T-cell (primary cell): ENCODE results near the gene STRADA. TPM values are rescaled to one million over a fixed set of nuclear protein-coding genes. Genes with fewer than 3 reads are reported as not detected.

Experiments used
- ATAC-seq, 4 experiments: fragments of 200-7000 bp in 3 of 4; fragments of 150-1000 bp in 1 of 4; cut with Tn5 transposase; replicated peaks in 1 of 4; 1 replicate in 3 of 4; 2 replicates in 1 of 4; pipeline ENCODE4 v1.10.0; 2021; ENCODE audit warnings: moderate library complexity in 3 of 4, mild to moderate bottlenecking in 2 of 4, moderate number of reproducible peaks in 1 of 4
- CTCF ChIA-PET, 2 donors: fragments of 300-600 bp; sonication (Branson Sonifier 250); formaldehyde crosslinking; loops; one replicate each; lab custom pipeline; 2022; ENCODE audit warnings: antibody characterized with exemption in 2 of 2; lab: Charles Lee
- POLR2A ChIA-PET, 2 donors: fragments of 300-600 bp; sonication (Branson Sonifier 250); formaldehyde crosslinking; loops; one replicate each; lab custom pipeline; 2022; ENCODE audit warnings: antibody characterized with exemption in 2 of 2; lab: Charles Lee
- DNase-seq, 35 experiments: peaks; one replicate each; pipeline versions ENCODE4 v3.0.0 to v3.0.0-alpha.2; 2013 to 2023
- H3K27ac ChIP-seq: one replicate; pipeline ENCODE4 v1.5.1; 2013; ENCODE audit warnings: low read length
- H3K27me3 ChIP-seq, 2 experiments: replicated peaks in 1 of 2; 1 replicate in 1 of 2; 2 replicates in 1 of 2; pipeline versions ENCODE4 v1.6.1 to v1.7.0; 2013; ENCODE audit warnings: low read length in 1 of 2, mixed read lengths in 1 of 2; ENCODE audit not compliant: control insufficient read depth in 2 of 2, insufficient read depth in 2 of 2; ENCODE audit errors: extremely low read depth in 1 of 2
- H3K36me3 ChIP-seq, 2 donors: 1 replicate in 1 of 2; 2 replicates in 1 of 2; pipeline versions ENCODE4 v1.6.1 to v1.7.0; 2013; ENCODE audit warnings: low read length in 1 of 2; ENCODE audit not compliant: control insufficient read depth in 2 of 2, insufficient read depth in 1 of 2; ENCODE audit errors: extremely low read depth in 1 of 2
- H3K4me1 ChIP-seq, 2 experiments: 1 replicate in 1 of 2; 2 replicates in 1 of 2; pipeline versions ENCODE4 v1.6.1 to v1.7.0; 2013; ENCODE audit warnings: low read length in 2 of 2, mixed read lengths in 1 of 2; ENCODE audit not compliant: insufficient read depth in 2 of 2, control insufficient read depth in 1 of 2; ENCODE audit errors: extremely low read depth in 1 of 2
- H3K4me3 ChIP-seq, 2 donors: 1 replicate in 1 of 2; 2 replicates in 1 of 2; pipeline versions ENCODE4 v1.5.1 to v1.7.0; 2013; ENCODE audit warnings: mild to moderate bottlenecking in 2 of 2, low read length in 1 of 2, moderate library complexity in 1 of 2; ENCODE audit not compliant: control insufficient read depth in 1 of 2; ENCODE audit errors: extremely low read depth in 1 of 2
- H3K9me3 ChIP-seq: 2 replicates; pipeline ENCODE4 v1.7.0; 2013
- H3K27ac Mint-ChIP-seq, 2 donors: one replicate each; pipeline ENCODE4 v1.8.0; 2020 to 2021; ENCODE audit warnings: mild to moderate bottlenecking in 2 of 2, mixed read lengths in 2 of 2
- H3K27me3 Mint-ChIP-seq, 2 donors: one replicate each; pipeline ENCODE4 v1.8.0; 2021 to 2022; ENCODE audit warnings: mixed read lengths in 2 of 2
- H3K36me3 Mint-ChIP-seq: one replicate; pipeline ENCODE4 v1.8.0; 2021; ENCODE audit warnings: mixed read lengths
- H3K4me1 Mint-ChIP-seq, 3 donors: one replicate each; pipeline ENCODE4 v1.8.0; 2020 to 2022; ENCODE audit warnings: mixed read lengths in 3 of 3, mild to moderate bottlenecking in 1 of 3
- H3K4me3 Mint-ChIP-seq, 3 donors: one replicate each; pipeline ENCODE4 v1.8.0; 2020 to 2022; ENCODE audit warnings: mild to moderate bottlenecking in 3 of 3, mixed read lengths in 3 of 3, moderate library complexity in 3 of 3
- H3K9me3 Mint-ChIP-seq, 3 donors: one replicate each; pipeline ENCODE4 v1.8.0; 2020 to 2022; ENCODE audit warnings: mixed read lengths in 3 of 3
- WGBS: methylation state at CpG from one replicate; pipeline ENCODE4 v1.1.5; 2013; ENCODE audit warnings: missing lambda C conversion rate; ENCODE audit not compliant: insufficient coverage; 5-methylcytosine and 5-hydroxymethylcytosine counted together
- total RNA-seq, 35 experiments: library from RNA in 6 of 35; stranded (reverse) in 6 of 35; fragments of 120-200 nt in 1 of 35; gene quantifications; one replicate each; pipeline versions ENCODE4 v1.2.1 to v1.2.4 and lab custom pipeline; 2013 to 2026

STRADA gene
- total RNA-seq, 5 donors from 2014 or later (not counting 1 experiment from before 2014, with no cell fraction given), result 46.9 to 58.8 (median 48.6) TPM

GRCh38 chr17:63703029-63703428 is 38.6 kb downstream of the STRADA start:
- Histone ChIP-seq H3K27ac (peak overlapping the region; percentile 95), H3K27me3 (no peaks in the 10 kb centered on the region), H3K4me3 (peak overlapping the region; percentile 86 to 91), H3K4me1 (peaks cover 43 to 79% of the 10 kb centered on the region in 2 experiments), H3K9me3 (no peaks in the 10 kb centered on the region), H3K36me3 (peaks cover 7 to 26% of the 10 kb centered on the region in 2 donors)
- CTCF ChIA-PET, result interaction anchor here (0.6 to 3.4 kb wide), 5 partner anchors 8 to 132 kb away, joined by 3 to 20 read pairs (median 5); partner anchors contain the start of gene CCDC47 (in 1 of the 2)
- peak overlapping the region; percentile 88 to 93 (median 93) for H3K4me3 Mint-ChIP-seq
- ATAC-seq (no peak), DNase-seq (no peak)
- peak overlapping the region; percentile 97 to 99 for H3K27ac Mint-ChIP-seq
- peaks cover 60 to 64% (median 64%) of the 10 kb centered on the region in 3 donors for H3K4me1 Mint-ChIP-seq
- H3K27me3 Mint-ChIP-seq, result no peaks in the 10 kb centered on the region
- POLR2A ChIA-PET, result interaction anchor here in 1 of 2 donors (0.7 to 1.1 kb wide), 2 partner anchors 8 to 47 kb away, joined by 3 read pairs; no protein-coding TSS in a partner anchor
- peaks cover 19% of the 10 kb centered on the region for H3K36me3 Mint-ChIP-seq
- WGBS, result 86% methylated on average over 3 of the region's 5 CpGs
- H3K9me3 Mint-ChIP-seq, result no peaks in the 10 kb centered on the region

GRCh38 chr17:63702721-63703015 is 38.9 kb downstream of the STRADA start:
- peaks cover 22% of the 10 kb centered on the region for H3K36me3 Mint-ChIP-seq
- 29% methylated on average over 3 of the region's 6 CpGs for WGBS

GRCh38 chr17:63701868-63702720 is 39.5 kb downstream of the STRADA start:
- peak overlapping the region; percentile 95 for H3K27ac ChIP-seq
- Mint-ChIP-seq H3K4me3 (peak overlapping the region; percentile 88 to 93 (median 93)), H3K27me3 (no peaks in the 10 kb centered on the region), H3K9me3 (no peaks in the 10 kb centered on the region), H3K4me1 (peaks cover 61 to 69% (median 68%) of the 10 kb centered on the region in 3 donors), H3K36me3 (peaks cover 28% of the 10 kb centered on the region), H3K27ac (peak overlapping the region; percentile 97 to 99)
- H3K9me3 ChIP-seq, result no peaks in the 10 kb centered on the region
- H3K4me1 ChIP-seq, result peaks cover 45 to 79% of the 10 kb centered on the region in 2 experiments
- ChIA-PET CTCF (interaction anchor here (0.6 to 3.4 kb wide), 4 partner anchors 9 to 133 kb away, joined by 3 to 20 read pairs (median 6); partner anchors contain the start of gene CCDC47 (in 1 of the 2)), POLR2A (interaction anchor here (0.6 to 1.3 kb wide), 7 partner anchors 8 to 349 kb away, joined by 3 to 9 read pairs (median 3); partner anchors contain the start of genes CCDC47 (in 1 of the 2) and DDX42 (in 1 of the 2))
- WGBS, result 0% methylated on average over 2 of the region's 19 CpGs
- peak; percentile 56 to 87 (median 75) for DNase-seq
- H3K36me3 ChIP-seq, result peaks cover 10 to 36% of the 10 kb centered on the region in 2 donors
- no peaks in the 10 kb centered on the region for H3K27me3 ChIP-seq
- ATAC-seq, result peak; percentile 18 to 28 (median 20)
- peak overlapping the region; percentile 91 for H3K4me3 ChIP-seq

More at GRCh38 chr17:63702721-63703015, 38.9 kb downstream of the STRADA start:
- peak overlapping the region; percentile 86 to 91 for H3K4me3 ChIP-seq
- Mint-ChIP-seq H3K9me3 (no peaks in the 10 kb centered on the region), H3K4me3 (peak overlapping the region; percentile 88 to 93 (median 93)), H3K27ac (peak overlapping the region; percentile 97 to 99), H3K4me1 (peaks cover 61 to 68% (median 66%) of the 10 kb centered on the region in 3 donors), H3K27me3 (no peaks in the 10 kb centered on the region)
- no peaks in the 10 kb centered on the region for H3K9me3 ChIP-seq
- CTCF ChIA-PET, result interaction anchor here (0.9 to 3.4 kb wide), 3 partner anchors 8 to 132 kb away, joined by 3 to 20 read pairs (median 8); partner anchors contain the start of gene CCDC47 (in 1 of the 2)
- H3K27me3 ChIP-seq, result no peaks in the 10 kb centered on the region
- no peak for ATAC-seq
- POLR2A ChIA-PET, result interaction anchor here (0.7 to 1.1 kb wide), 3 partner anchors 8 to 47 kb away, joined by 3 to 4 read pairs (median 3); no protein-coding TSS in a partner anchor
- H3K27ac ChIP-seq, result peak overlapping the region; percentile 95
- H3K4me1 ChIP-seq, result peaks cover 43 to 79% of the 10 kb centered on the region in 2 experiments
- DNase-seq, result peak in 1 of 35 experiments; percentile 34
- peaks cover 7 to 30% of the 10 kb centered on the region in 2 donors for H3K36me3 ChIP-seq

- H3K4me1 ChIP-seq, result peaks cover 45 to 79% of the 10 kb centered on the region in 2 experiments
- no peaks in the 10 kb centered on the region for H3K9me3 Mint-ChIP-seq
- H3K27me3 ChIP-seq, result no peaks in the 10 kb centered on the region
- ChIA-PET POLR2A (interaction anchor here (0.6 to 1.3 kb wide), 6 partner anchors 9 to 1285 kb away, joined by 3 to 9 read pairs (median 3); partner anchors contain the start of genes CCDC47 (in 1 of the 2) and DDX42 (in 1 of the 2)), CTCF (interaction anchor here in 1 of 2 donors (1.5 to 3.4 kb wide), 2 partner anchors 9 to 72 kb away, joined by 8 to 20 read pairs; partner anchors contain the start of gene CCDC47)
- peaks cover 10 to 42% of the 10 kb centered on the region in 2 donors for H3K36me3 ChIP-seq
- H3K4me3 ChIP-seq, result peak overlapping the region; percentile 91
- 1% methylated on average over 8 of the region's 10 CpGs for WGBS
- no peak for ATAC-seq
- H3K27ac Mint-ChIP-seq, result peak overlapping the region; percentile 97 to 99
- peaks cover 34% of the 10 kb centered on the region for H3K36me3 Mint-ChIP-seq
- H3K4me3 Mint-ChIP-seq, result peak overlapping the region; percentile 88 to 93 (median 93)
- peaks cover 61 to 69% (median 68%) of the 10 kb centered on the region in 3 donors for H3K4me1 Mint-ChIP-seq
- no peaks in the 10 kb centered on the region for H3K27me3 Mint-ChIP-seq
- peak in 1 of 35 experiments; percentile 43 for DNase-seq
- no peaks in the 10 kb centered on the region for H3K9me3 ChIP-seq
- H3K27ac ChIP-seq, result peak overlapping the region; percentile 95
Observed at GRCh38 chr17:63701456-63701820, 40.2 kb downstream of the STRADA start.

GRCh38 chr17:63700528-63701455 is 40.8 kb downstream of the STRADA start:
- Mint-ChIP-seq H3K36me3 (peaks cover 37% of the 10 kb centered on the region), H3K9me3 (no peaks in the 10 kb centered on the region), H3K27ac (peak overlapping the region; percentile 97 to 99), H3K27me3 (no peaks in the 10 kb centered on the region), H3K4me1 (peaks cover 61 to 69% (median 68%) of the 10 kb centered on the region in 3 donors), H3K4me3 (peak overlapping the region; percentile 88 to 93 (median 93))
- Histone ChIP-seq H3K4me1 (peaks cover 44 to 79% of the 10 kb centered on the region in 2 experiments), H3K27ac (peak overlapping the region; percentile 95), H3K4me3 (peak overlapping the region; percentile 91), H3K36me3 (peaks cover 10 to 49% of the 10 kb centered on the region in 2 donors), H3K27me3 (no peaks in the 10 kb centered on the region), H3K9me3 (no peaks in the 10 kb centered on the region)
- peak in 34 of 35 experiments; percentile 32 to 75 (median 55) for DNase-seq
- ChIA-PET POLR2A (interaction anchor here (0.6 to 1.3 kb wide), 5 partner anchors 10 to 1285 kb away, joined by 3 to 9 read pairs (median 3); partner anchors contain the start of genes CCDC47 (in 1 of the 2) and DDX42 (in 1 of the 2)), CTCF (interaction anchor here in 1 of 2 donors (3.4 kb wide), 1 partner anchor 10 kb away, joined by 20 read pairs; no protein-coding TSS in a partner anchor)
- peak; percentile 8 to 20 (median 14) for ATAC-seq
- WGBS, result under 1% methylated on average over 85 of the region's 88 CpGs
